ENCODE measurements around the gene GRIK3. TPM values are rescaled to one million over a fixed set of nuclear protein-coding genes. Genes with fewer than 3 reads are reported as not detected.

Gene GRIK3
- total RNA-seq, 1 donor from 2014 or later = not detected

- no peak overlapping the region for H3K4me3 Mint-ChIP-seq (ENCODE audit: unreplicated experiment)
- no peaks in the 10 kb centered on the region for H3K9me3 Mint-ChIP-seq (ENCODE audit: unreplicated experiment)
- no peak overlapping the region for H3K27ac Mint-ChIP-seq (ENCODE audit: unreplicated experiment)
- H3K4me1 Mint-ChIP-seq (ENCODE audit: unreplicated experiment) = no peaks in the 10 kb centered on the region
- no peak for DNase-seq (ENCODE audit: extremely low spot score, unreplicated experiment)
- H3K36me3 Mint-ChIP-seq (ENCODE audit: unreplicated experiment) = no peaks in the 10 kb centered on the region
- TF ChIP-seq CTCF (IDR thresholded peaks at IDR 0.05) = no peak
- H3K27me3 Mint-ChIP-seq (ENCODE audit: unreplicated experiment) = no peaks in the 10 kb centered on the region
Measured at GRCh38 chr1:36934061-36934460, 100.3 kb downstream of the GRIK3 start.

GRCh38 chr1:36927826-36928225, 106.5 kb downstream of the GRIK3 start:
- Mint-ChIP-seq H3K9me3 (ENCODE audit: unreplicated experiment) (no peaks in the 10 kb centered on the region), H3K4me3 (ENCODE audit: unreplicated experiment) (no peak overlapping the region), H3K27ac (ENCODE audit: unreplicated experiment) (no peak overlapping the region), H3K36me3 (ENCODE audit: unreplicated experiment) (no peaks in the 10 kb centered on the region), H3K4me1 (ENCODE audit: unreplicated experiment) (no peaks in the 10 kb centered on the region), H3K27me3 (ENCODE audit: unreplicated experiment) (no peaks in the 10 kb centered on the region)
- DNase-seq (ENCODE audit: extremely low spot score, unreplicated experiment) = no peak
- TF ChIP-seq CTCF (IDR thresholded peaks at IDR 0.05) = no peak

- H3K4me1 Mint-ChIP-seq (ENCODE audit: unreplicated experiment) = no peaks in the 10 kb centered on the region
- no peak for TF ChIP-seq CTCF (IDR thresholded peaks at IDR 0.05)
- no peak for DNase-seq (ENCODE audit: extremely low spot score, unreplicated experiment)
- no peaks in the 10 kb centered on the region for H3K9me3 Mint-ChIP-seq (ENCODE audit: unreplicated experiment)
- H3K4me3 Mint-ChIP-seq (ENCODE audit: unreplicated experiment) = no peak overlapping the region
- H3K36me3 Mint-ChIP-seq (ENCODE audit: unreplicated experiment) = no peaks in the 10 kb centered on the region
- no peak overlapping the region for H3K27ac Mint-ChIP-seq (ENCODE audit: unreplicated experiment)
- H3K27me3 Mint-ChIP-seq (ENCODE audit: unreplicated experiment) = no peaks in the 10 kb centered on the region
Measured at GRCh38 chr1:36925251-36925650, 109.1 kb downstream of the GRIK3 start.

GRCh38 chr1:36924282-36924811, 110.0 kb downstream of the GRIK3 start:
- DNase-seq (ENCODE audit: extremely low spot score, unreplicated experiment) = no peak
- no peaks in the 10 kb centered on the region for H3K4me1 Mint-ChIP-seq (ENCODE audit: unreplicated experiment)
- no peak overlapping the region for H3K4me3 Mint-ChIP-seq (ENCODE audit: unreplicated experiment)
- no peak for TF ChIP-seq CTCF (IDR thresholded peaks at IDR 0.05)
- H3K36me3 Mint-ChIP-seq (ENCODE audit: unreplicated experiment) = no peaks in the 10 kb centered on the region
- H3K27ac Mint-ChIP-seq (ENCODE audit: unreplicated experiment) = no peak overlapping the region
- no peaks in the 10 kb centered on the region for H3K27me3 Mint-ChIP-seq (ENCODE audit: unreplicated experiment)
- H3K9me3 Mint-ChIP-seq (ENCODE audit: unreplicated experiment) = no peaks in the 10 kb centered on the region

- Mint-ChIP-seq H3K27ac (ENCODE audit: unreplicated experiment) (no peak overlapping the region), H3K9me3 (ENCODE audit: unreplicated experiment) (no peaks in the 10 kb centered on the region), H3K4me3 (ENCODE audit: unreplicated experiment) (no peak overlapping the region), H3K36me3 (ENCODE audit: unreplicated experiment) (no peaks in the 10 kb centered on the region), H3K4me1 (ENCODE audit: unreplicated experiment) (no peaks in the 10 kb centered on the region), H3K27me3 (ENCODE audit: unreplicated experiment) (no peaks in the 10 kb centered on the region)
- TF ChIP-seq CTCF (IDR thresholded peaks at IDR 0.05) = no peak
- DNase-seq (ENCODE audit: extremely low spot score, unreplicated experiment) = peak; percentile 42
Measured at GRCh38 chr1:36922593-36923426, 111.5 kb downstream of the GRIK3 start.
